HepG2 (cell line): ENCODE results near the gene C20orf144.

Source experiments
- CEBPG ChIP-seq: IDR thresholded peaks from 2 replicates; pipeline ENCODE4 v1.6.1; 2016
- ETV6 ChIP-seq: sonication (generic); formaldehyde crosslinking; conservative IDR thresholded peaks from 2 replicates; pipeline ENCODE4 v1.4.0; 2020; ENCODE audit warnings: missing genetic modification reagents
- NFIC ChIP-seq: IDR thresholded peaks from 2 replicates; pipeline ENCODE4 v1.6.1; 2012; ENCODE audit warnings: mild to moderate bottlenecking, low read length, inconsistent platforms
- POLR2A ChIP-seq, 2 experiments: IDR thresholded peaks; 2 replicates each; pipeline ENCODE4 v1.6.1; 2011; ENCODE audit warnings: low read depth in 2 of 2, low read length in 2 of 2, mild to moderate bottlenecking in 1 of 2, moderate library complexity in 1 of 2; ENCODE audit not compliant: insufficient read depth in 1 of 2
- SKIL ChIP-seq: sonication (generic); formaldehyde crosslinking; IDR thresholded peaks from 2 replicates; pipeline ENCODE4 v1.8.0; 2022; ENCODE audit warnings: missing genetic modification reagents, mild to moderate bottlenecking, moderate library complexity, borderline replicate concordance
- YY1 ChIP-seq: IDR thresholded peaks from 2 replicates; pipeline ENCODE4 v1.6.1; 2011; ENCODE audit warnings: low read length, low read depth, moderate library complexity, mild to moderate bottlenecking; ENCODE audit not compliant: insufficient read depth, insufficient replicate concordance
- ZBTB20 ChIP-seq: sonication (generic); formaldehyde crosslinking; IDR thresholded peaks from 2 replicates; pipeline ENCODE4 v1.8.1; 2023; ENCODE audit warnings: missing genetic modification reagents, low read depth, mild to moderate bottlenecking, borderline replicate concordance
- ZBTB21 ChIP-seq: sonication (generic); formaldehyde crosslinking; IDR thresholded peaks from 2 replicates; pipeline ENCODE4 v1.4.0; 2020; ENCODE audit warnings: missing genetic modification reagents
- TF ChIP-seq, protein P1 (sequence below): IDR thresholded peaks from 2 replicates; pipeline ENCODE4 v1.6.1; 2016; ENCODE audit warnings: low read depth, missing genetic modification reagents, missing compliant biosample characterization
- TF ChIP-seq, protein P2 (sequence below), 2 experiments: IDR thresholded peaks; 2 replicates each; pipeline ENCODE4 v1.6.1; 2011 to 2012; ENCODE audit warnings: low read length in 2 of 2, borderline replicate concordance in 1 of 2, low read depth in 1 of 2, mild to moderate bottlenecking in 1 of 2, moderate library complexity in 1 of 2

- TF ChIP-seq SKIL (CRISPR knock-in tag) (no peak), NFIC (no peak), CEBPG (CRISPR knock-in tag) (no peak), ETV6 (CRISPR knock-in tag) (no peak), ZBTB21 (CRISPR knock-in tag) (no peak), POLR2A (IDR thresholded peaks at IDR 0.05; ENCODE audit: insufficient read depth in 1 of 2, low read depth in 2 of 2, low read length in 2 of 2) (no peak; a peak in 1 of 4 replicates), YY1 (no peak), ZBTB20 (CRISPR knock-in tag) (no peak)
- TF ChIP-seq, protein P1, sequence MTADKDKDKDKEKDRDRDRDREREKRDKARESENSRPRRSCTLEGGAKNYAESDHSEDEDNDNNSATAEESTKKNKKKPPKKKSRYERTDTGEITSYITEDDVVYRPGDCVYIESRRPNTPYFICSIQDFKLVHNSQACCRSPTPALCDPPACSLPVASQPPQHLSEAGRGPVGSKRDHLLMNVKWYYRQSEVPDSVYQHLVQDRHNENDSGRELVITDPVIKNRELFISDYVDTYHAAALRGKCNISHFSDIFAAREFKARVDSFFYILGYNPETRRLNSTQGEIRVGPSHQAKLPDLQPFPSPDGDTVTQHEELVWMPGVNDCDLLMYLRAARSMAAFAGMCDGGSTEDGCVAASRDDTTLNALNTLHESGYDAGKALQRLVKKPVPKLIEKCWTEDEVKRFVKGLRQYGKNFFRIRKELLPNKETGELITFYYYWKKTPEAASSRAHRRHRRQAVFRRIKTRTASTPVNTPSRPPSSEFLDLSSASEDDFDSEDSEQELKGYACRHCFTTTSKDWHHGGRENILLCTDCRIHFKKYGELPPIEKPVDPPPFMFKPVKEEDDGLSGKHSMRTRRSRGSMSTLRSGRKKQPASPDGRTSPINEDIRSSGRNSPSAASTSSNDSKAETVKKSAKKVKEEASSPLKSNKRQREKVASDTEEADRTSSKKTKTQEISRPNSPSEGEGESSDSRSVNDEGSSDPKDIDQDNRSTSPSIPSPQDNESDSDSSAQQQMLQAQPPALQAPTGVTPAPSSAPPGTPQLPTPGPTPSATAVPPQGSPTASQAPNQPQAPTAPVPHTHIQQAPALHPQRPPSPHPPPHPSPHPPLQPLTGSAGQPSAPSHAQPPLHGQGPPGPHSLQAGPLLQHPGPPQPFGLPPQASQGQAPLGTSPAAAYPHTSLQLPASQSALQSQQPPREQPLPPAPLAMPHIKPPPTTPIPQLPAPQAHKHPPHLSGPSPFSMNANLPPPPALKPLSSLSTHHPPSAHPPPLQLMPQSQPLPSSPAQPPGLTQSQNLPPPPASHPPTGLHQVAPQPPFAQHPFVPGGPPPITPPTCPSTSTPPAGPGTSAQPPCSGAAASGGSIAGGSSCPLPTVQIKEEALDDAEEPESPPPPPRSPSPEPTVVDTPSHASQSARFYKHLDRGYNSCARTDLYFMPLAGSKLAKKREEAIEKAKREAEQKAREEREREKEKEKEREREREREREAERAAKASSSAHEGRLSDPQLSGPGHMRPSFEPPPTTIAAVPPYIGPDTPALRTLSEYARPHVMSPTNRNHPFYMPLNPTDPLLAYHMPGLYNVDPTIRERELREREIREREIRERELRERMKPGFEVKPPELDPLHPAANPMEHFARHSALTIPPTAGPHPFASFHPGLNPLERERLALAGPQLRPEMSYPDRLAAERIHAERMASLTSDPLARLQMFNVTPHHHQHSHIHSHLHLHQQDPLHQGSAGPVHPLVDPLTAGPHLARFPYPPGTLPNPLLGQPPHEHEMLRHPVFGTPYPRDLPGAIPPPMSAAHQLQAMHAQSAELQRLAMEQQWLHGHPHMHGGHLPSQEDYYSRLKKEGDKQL (CRISPR knock-in tag), result no peak
- TF ChIP-seq, protein P2, sequence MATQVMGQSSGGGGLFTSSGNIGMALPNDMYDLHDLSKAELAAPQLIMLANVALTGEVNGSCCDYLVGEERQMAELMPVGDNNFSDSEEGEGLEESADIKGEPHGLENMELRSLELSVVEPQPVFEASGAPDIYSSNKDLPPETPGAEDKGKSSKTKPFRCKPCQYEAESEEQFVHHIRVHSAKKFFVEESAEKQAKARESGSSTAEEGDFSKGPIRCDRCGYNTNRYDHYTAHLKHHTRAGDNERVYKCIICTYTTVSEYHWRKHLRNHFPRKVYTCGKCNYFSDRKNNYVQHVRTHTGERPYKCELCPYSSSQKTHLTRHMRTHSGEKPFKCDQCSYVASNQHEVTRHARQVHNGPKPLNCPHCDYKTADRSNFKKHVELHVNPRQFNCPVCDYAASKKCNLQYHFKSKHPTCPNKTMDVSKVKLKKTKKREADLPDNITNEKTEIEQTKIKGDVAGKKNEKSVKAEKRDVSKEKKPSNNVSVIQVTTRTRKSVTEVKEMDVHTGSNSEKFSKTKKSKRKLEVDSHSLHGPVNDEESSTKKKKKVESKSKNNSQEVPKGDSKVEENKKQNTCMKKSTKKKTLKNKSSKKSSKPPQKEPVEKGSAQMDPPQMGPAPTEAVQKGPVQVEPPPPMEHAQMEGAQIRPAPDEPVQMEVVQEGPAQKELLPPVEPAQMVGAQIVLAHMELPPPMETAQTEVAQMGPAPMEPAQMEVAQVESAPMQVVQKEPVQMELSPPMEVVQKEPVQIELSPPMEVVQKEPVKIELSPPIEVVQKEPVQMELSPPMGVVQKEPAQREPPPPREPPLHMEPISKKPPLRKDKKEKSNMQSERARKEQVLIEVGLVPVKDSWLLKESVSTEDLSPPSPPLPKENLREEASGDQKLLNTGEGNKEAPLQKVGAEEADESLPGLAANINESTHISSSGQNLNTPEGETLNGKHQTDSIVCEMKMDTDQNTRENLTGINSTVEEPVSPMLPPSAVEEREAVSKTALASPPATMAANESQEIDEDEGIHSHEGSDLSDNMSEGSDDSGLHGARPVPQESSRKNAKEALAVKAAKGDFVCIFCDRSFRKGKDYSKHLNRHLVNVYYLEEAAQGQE (IDR thresholded peaks at IDR 0.05; ENCODE audit: borderline replicate concordance in 1 of 2, low read depth in 1 of 2, low read length in 2 of 2), result no peak
Measured at GRCh38 chr20:33679758-33680485, 17.8 kb downstream of the C20orf144 start.
